Esophagus muscularis mucosa (tissue), 3 donors: ENCODE results near the gene PPIAL4G.
"Not testable (repeated sequence)": the region's sequence is repeated elsewhere in the genome, so short reads cannot be mapped to it uniquely, and the experiment has no call there.

Experiments
- CTCF ChIP-seq, 3 experiments: fragments of 200-600 bp in 2 of 3; fragments of 450-650 bp in 1 of 3; sonication (generic) in 2 of 3; IDR thresholded peaks; one replicate each; pipeline ENCODE4 v1.5.1; 2017 to 2019; ENCODE audit warnings: antibody characterized with exemption in 3 of 3, mild to moderate bottlenecking in 2 of 3, moderate library complexity in 1 of 3
- POLR2A ChIP-seq: fragments of 450-650 bp; IDR thresholded peaks from one replicate; pipeline ENCODE4 v1.6.1; 2017; ENCODE audit warnings: antibody characterized with exemption, moderate library complexity, mild to moderate bottlenecking, low read depth
- POLR2AphosphoS5 ChIP-seq, 2 donors: sonication (generic); formaldehyde crosslinking; IDR thresholded peaks; one replicate each; pipeline ENCODE4 v1.6.1; 2017; ENCODE audit warnings: antibody characterized with exemption in 2 of 2

DNA sequence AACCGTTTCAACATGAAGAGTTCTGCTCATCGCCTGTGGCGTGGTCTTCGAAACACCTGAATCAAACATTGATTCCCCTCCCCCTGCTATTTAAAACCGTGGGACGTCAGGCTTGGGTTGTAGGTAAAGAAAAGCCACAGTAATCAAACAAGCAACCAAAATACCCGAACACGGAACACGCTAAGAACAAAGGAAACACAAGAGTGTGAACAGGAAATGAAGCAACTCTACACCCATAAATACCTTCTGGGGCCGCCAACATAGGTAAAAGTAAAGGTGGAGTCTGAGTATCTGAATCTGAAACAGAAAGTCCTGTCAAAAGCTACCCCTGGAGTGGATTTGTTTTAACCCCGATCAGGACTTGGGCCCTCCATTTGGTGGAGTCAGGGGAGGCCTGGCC lies 24.7 kb downstream of the PPIAL4G start:
- not testable (repeated sequence) for TF ChIP-seq POLR2A; CTCF (IDR thresholded peaks at IDR 0.05); POLR2AphosphoS5 (IDR thresholded peaks at IDR 0.05)
